Measurements from ENCODE around the gene FKBP1A. TPM values are rescaled to one million over a fixed set of nuclear protein-coding genes. Genes with fewer than 3 reads are reported as not detected.

Gene FKBP1A
- total and polyA plus RNA-seq, 2 of the 4 experiments (the other 2 are of a cell fraction) = 120 to 528 TPM

DNA sequence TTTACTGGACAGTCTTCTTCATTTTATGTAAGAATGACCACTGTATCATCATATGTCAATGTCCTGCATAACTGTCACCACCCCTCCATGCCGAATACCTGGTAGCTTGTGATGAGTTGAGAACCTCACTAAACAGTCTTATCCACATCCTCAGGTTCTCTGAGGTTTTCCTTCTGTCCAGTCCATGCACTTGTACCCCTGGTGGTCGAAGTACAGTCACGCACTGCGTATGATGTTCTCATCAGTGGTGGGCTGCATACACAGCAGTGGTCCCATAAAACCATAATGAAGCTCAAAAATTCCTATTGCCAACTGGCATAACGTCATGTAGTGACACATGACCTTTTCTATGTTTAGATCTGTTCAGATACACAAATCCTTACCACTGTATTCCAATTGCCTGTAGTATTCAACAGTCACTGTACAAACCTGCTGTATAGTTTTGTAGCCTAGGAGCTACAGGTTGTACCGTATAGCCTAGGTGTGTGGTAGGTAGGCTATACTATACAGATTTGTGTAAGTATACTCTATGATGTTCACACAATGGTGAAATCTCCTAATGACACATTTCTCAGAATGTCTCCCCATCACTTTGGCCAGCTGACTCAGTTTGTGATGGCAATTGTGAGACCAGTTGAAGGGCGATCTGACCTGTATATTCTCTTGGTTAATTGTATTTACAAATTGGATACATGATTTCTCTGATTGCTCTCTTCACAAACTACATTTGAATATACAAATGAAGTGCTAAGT lies 32.6 kb downstream of the FKBP1A start:
- Histone ChIP-seq H3K36me3 (ENCODE audit: control insufficient read depth, insufficient read depth, low read length) (peaks cover 20% of the 10 kb centered on the region), H3K4ac (ENCODE audit: low read depth, low read length) (no peak overlapping the region), H2BK120ac (ENCODE audit: low read depth, low read length) (no peak overlapping the region), H3K9ac (ENCODE audit: low read depth, low read length) (no peak overlapping the region), H3K79me1 (ENCODE audit: low read depth in 1 of 2, low read length in 2 of 2) (peaks cover 38 to 45% of the 10 kb centered on the region in 2 experiments), H2BK20ac (ENCODE audit: low read depth, low read length) (no peak overlapping the region), H3K56ac (ENCODE audit: extremely low read depth, insufficient read depth, low read length) (no peak overlapping the region), H3K4me1 (ENCODE audit: control insufficient read depth, insufficient read depth, low read length) (peaks cover 6% of the 10 kb centered on the region), H3K27ac (ENCODE audit: insufficient read depth, low read length) (no peak overlapping the region), H3K9me1 (ENCODE audit: insufficient read depth, low read length) (peaks cover 15% of the 10 kb centered on the region), H3K4me2 (ENCODE audit: low read depth, low read length) (no peak overlapping the region), H4K5ac (ENCODE audit: low read depth, low read length) (no peak overlapping the region), H4K8ac (ENCODE audit: low read depth in 2 of 2, low read length in 2 of 2) (no peak overlapping the region), H3K23ac (ENCODE audit: low read depth, low read length) (no peak overlapping the region), H3K14ac (replicated peaks; ENCODE audit: low read depth, low read length) (no peak overlapping the region), H3K27me3 (ENCODE audit: control insufficient read depth, insufficient read depth, low read length) (no peaks in the 10 kb centered on the region), H2BK5ac (ENCODE audit: low read depth, low read length, poor library complexity, severe bottlenecking) (no peak overlapping the region), H4K91ac (ENCODE audit: insufficient read depth, low read depth, low read length) (no peak overlapping the region), H2AFZ (replicated peaks; ENCODE audit: low read length, poor library complexity) (no peak overlapping the region), H3K9me3 (ENCODE audit: control insufficient read depth, insufficient read depth, low read length) (no peaks in the 10 kb centered on the region), H2BK15ac (ENCODE audit: low read depth, low read length) (no peak overlapping the region), H3K18ac (ENCODE audit: low read depth, low read length) (no peak overlapping the region), H2AK5ac (ENCODE audit: low read depth, low read length) (no peak overlapping the region), H4K20me1 (ENCODE audit: insufficient read depth, low read length) (peaks cover 11% of the 10 kb centered on the region; the same call in 1 of the 2 replicates), H3K4me3 (ENCODE audit: insufficient read depth, low read depth, low read length) (no peak overlapping the region), H2AK9ac (replicated peaks; ENCODE audit: low read depth, low read length, poor library complexity) (no peak overlapping the region)
- BruUV-seq (replicated peaks) = no TSS peak
- ChIA-PET CTCF (no interaction called here), POLR2A (ENCODE audit: unreplicated experiment) (no interaction called here)
- 100% methylated on average over 2 of the region's 7 CpGs; no CpG with 5 or more reads in 1 of the 2 experiments for WGBS, 2 experiments (ENCODE audit: extremely low coverage in 2 of 2, insufficient read length in 1 of 2)
- DNase-seq (no peak), ATAC-seq (ENCODE audit: low read depth) (no peak)
- in situ Hi-C loops (cut with MboI; ENCODE audit: low sequenced_read_pairs) (no loop called here), intact Hi-C loops (cut with micrococcal nuclease) (no loop called here), dilution Hi-C loops (cut with HindIII; ENCODE audit: low sequenced_read_pairs, unreplicated experiment) (no loop called here)
- no peak for TF ChIP-seq RCOR1 (IDR thresholded peaks at IDR 0.05; ENCODE audit: insufficient replicate concordance, low read length)
- no peak for TF ChIP-seq SMC3 (IDR thresholded peaks at IDR 0.05; ENCODE audit: low read depth, low read length)
- no peak for TF ChIP-seq RFX5 (IDR thresholded peaks at IDR 0.05; ENCODE audit: low read depth, low read length)
- TF ChIP-seq CHD1 (IDR thresholded peaks at IDR 0.05; ENCODE audit: low read depth, low read length) = no peak
- no peak for TF ChIP-seq CEBPB (IDR thresholded peaks at IDR 0.05; ENCODE audit: low read depth, low read length)
- no peak for TF ChIP-seq NFE2L2 (IDR thresholded peaks at IDR 0.05; ENCODE audit: low read depth, low read length)
- no peak for TF ChIP-seq FOS (IDR thresholded peaks at IDR 0.05; ENCODE audit: low read depth, low read length)
- TF ChIP-seq, protein P1, sequence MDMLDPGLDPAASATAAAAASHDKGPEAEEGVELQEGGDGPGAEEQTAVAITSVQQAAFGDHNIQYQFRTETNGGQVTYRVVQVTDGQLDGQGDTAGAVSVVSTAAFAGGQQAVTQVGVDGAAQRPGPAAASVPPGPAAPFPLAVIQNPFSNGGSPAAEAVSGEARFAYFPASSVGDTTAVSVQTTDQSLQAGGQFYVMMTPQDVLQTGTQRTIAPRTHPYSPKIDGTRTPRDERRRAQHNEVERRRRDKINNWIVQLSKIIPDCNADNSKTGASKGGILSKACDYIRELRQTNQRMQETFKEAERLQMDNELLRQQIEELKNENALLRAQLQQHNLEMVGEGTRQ (IDR thresholded peaks at IDR 0.05; ENCODE audit: low read depth, low read length) = no peak
- no peak for TF ChIP-seq BHLHE40 (IDR thresholded peaks at IDR 0.05; ENCODE audit: low read depth, low read length)
- no peak for TF ChIP-seq MAFK (IDR thresholded peaks at IDR 0.05; ENCODE audit: low read depth, low read length)
- no peak for TF ChIP-seq MXI1 (IDR thresholded peaks at IDR 0.05; ENCODE audit: borderline replicate concordance, low read depth, low read length)
- TF ChIP-seq, protein P2, sequence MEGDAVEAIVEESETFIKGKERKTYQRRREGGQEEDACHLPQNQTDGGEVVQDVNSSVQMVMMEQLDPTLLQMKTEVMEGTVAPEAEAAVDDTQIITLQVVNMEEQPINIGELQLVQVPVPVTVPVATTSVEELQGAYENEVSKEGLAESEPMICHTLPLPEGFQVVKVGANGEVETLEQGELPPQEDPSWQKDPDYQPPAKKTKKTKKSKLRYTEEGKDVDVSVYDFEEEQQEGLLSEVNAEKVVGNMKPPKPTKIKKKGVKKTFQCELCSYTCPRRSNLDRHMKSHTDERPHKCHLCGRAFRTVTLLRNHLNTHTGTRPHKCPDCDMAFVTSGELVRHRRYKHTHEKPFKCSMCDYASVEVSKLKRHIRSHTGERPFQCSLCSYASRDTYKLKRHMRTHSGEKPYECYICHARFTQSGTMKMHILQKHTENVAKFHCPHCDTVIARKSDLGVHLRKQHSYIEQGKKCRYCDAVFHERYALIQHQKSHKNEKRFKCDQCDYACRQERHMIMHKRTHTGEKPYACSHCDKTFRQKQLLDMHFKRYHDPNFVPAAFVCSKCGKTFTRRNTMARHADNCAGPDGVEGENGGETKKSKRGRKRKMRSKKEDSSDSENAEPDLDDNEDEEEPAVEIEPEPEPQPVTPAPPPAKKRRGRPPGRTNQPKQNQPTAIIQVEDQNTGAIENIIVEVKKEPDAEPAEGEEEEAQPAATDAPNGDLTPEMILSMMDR (conservative IDR thresholded peaks at IDR 0.05; ENCODE audit: low read depth, low read length) = no peak
- no peak for TF ChIP-seq RAD21 (IDR thresholded peaks at IDR 0.05; ENCODE audit: low read length)
- no peak for TF ChIP-seq POLR2A (IDR thresholded peaks at IDR 0.05; ENCODE audit: low read depth, low read length)
- no peak for TF ChIP-seq MAZ (IDR thresholded peaks at IDR 0.05; ENCODE audit: borderline replicate concordance, low read depth, low read length)
- no peak for TF ChIP-seq ELK1 (IDR thresholded peaks at IDR 0.05; ENCODE audit: borderline replicate concordance, low read depth, low read length)
